Fibroblast of lung (primary cell): ENCODE data around the gene ANKS1B.

Experiments used
- EZH2 ChIP-seq: IDR thresholded peaks from 2 replicates; pipeline ENCODE4 v1.5.1; 2012; ENCODE audit warnings: low read length, control low read depth, mild to moderate bottlenecking; ENCODE audit errors: missing control alignments
- TF ChIP-seq, protein P1 (sequence below), 2 donors: IDR thresholded peaks in 1 of 2; conservative IDR thresholded peaks in 1 of 2; 1 replicate in 1 of 2; 2 replicates in 1 of 2; pipeline ENCODE4 v1.5.1; 2011 to 2012; ENCODE audit warnings: low read length in 2 of 2, control low read depth in 1 of 2, inconsistent platforms in 1 of 2, low read depth in 1 of 2, mild to moderate bottlenecking in 1 of 2

DNA sequence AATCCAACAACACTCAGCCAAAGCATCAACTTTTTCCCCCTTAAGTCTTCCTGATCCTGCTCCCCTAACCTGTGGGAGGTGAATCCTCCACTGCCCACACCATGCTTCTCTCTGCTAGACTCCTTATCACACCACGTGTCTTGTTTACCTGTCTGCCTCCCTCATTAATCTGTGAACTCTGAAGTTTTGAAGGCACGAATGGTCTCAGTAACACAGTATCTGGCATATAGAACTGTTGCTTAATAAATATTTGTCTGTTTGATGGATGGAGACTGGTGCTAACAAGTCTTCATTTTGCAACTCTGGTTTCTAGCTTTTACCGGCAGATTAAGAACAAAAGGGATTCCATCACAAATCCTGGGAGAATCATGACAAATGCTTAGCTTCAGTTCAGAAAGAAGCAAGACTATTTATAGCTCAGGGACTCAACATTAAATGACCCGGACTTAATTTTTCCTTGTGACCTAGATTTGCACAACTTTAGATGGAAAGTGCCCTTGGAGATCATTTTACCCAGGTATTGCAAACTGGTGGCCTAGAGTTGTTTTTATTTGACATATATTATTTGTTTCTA, 1072.2 kb downstream of the ANKS1B start:
- no peak for TF ChIP-seq EZH2
- TF ChIP-seq, protein P1, sequence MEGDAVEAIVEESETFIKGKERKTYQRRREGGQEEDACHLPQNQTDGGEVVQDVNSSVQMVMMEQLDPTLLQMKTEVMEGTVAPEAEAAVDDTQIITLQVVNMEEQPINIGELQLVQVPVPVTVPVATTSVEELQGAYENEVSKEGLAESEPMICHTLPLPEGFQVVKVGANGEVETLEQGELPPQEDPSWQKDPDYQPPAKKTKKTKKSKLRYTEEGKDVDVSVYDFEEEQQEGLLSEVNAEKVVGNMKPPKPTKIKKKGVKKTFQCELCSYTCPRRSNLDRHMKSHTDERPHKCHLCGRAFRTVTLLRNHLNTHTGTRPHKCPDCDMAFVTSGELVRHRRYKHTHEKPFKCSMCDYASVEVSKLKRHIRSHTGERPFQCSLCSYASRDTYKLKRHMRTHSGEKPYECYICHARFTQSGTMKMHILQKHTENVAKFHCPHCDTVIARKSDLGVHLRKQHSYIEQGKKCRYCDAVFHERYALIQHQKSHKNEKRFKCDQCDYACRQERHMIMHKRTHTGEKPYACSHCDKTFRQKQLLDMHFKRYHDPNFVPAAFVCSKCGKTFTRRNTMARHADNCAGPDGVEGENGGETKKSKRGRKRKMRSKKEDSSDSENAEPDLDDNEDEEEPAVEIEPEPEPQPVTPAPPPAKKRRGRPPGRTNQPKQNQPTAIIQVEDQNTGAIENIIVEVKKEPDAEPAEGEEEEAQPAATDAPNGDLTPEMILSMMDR (conservative IDR thresholded peaks at IDR 0.05 in 1 of 2, IDR thresholded peaks at IDR 0.05 in 1 of 2; ENCODE audit: low read depth in 1 of 2, low read length in 2 of 2): no peak
